MM.1S (cell line): Measurements from ENCODE around the gene EGFL7.

Experiments used
- DNase-seq: peaks from one replicate; pipeline ENCODE4 v3.0.0-alpha.2; 2015
- H2AFZ ChIP-seq: fragments of 300-600 bp; sonication (generic); 2 replicates; pipeline ENCODE4 v1.6.0; 2016; ENCODE audit warnings: antibody characterized with exemption, low read length
- H3F3A ChIP-seq: fragments of 300-600 bp; sonication (generic); 2 replicates; pipeline ENCODE4 v1.6.1; 2016; ENCODE audit warnings: mild to moderate bottlenecking, antibody characterized with exemption, low read length, moderate library complexity, mixed read lengths; ENCODE audit not compliant: insufficient read depth
- H3K27ac ChIP-seq: fragments of 300-600 bp; sonication (generic); 2 replicates; pipeline ENCODE4 v1.5.1; 2016; ENCODE audit warnings: mild to moderate bottlenecking, low read length
- H3K27me3 ChIP-seq: fragments of 300-600 bp; sonication (generic); replicated peaks from 2 replicates; pipeline ENCODE4 v1.6.0; 2016; ENCODE audit warnings: low read length; ENCODE audit not compliant: insufficient read depth
- H3K36me3 ChIP-seq: fragments of 300-600 bp; sonication (generic); replicated peaks from 2 replicates; pipeline ENCODE4 v1.6.1; 2016; ENCODE audit warnings: mild to moderate bottlenecking, low read length, mixed read lengths; ENCODE audit not compliant: insufficient read depth
- H3K4me1 ChIP-seq: fragments of 300-600 bp; sonication (generic); 2 replicates; pipeline ENCODE4 v1.6.1; 2016; ENCODE audit warnings: low read length, mixed read lengths
- H3K4me2 ChIP-seq: fragments of 300-600 bp; sonication (generic); 2 replicates; pipeline ENCODE4 v1.6.0; 2016; ENCODE audit warnings: low read depth, low read length
- H3K4me3 ChIP-seq: fragments of 300-600 bp; sonication (generic); 2 replicates; pipeline ENCODE4 v1.5.1; 2016; ENCODE audit warnings: low read length, mixed read lengths
- H3K79me2 ChIP-seq: fragments of 300-600 bp; sonication (generic); 2 replicates; pipeline ENCODE4 v1.6.1; 2016; ENCODE audit warnings: mixed run types, low read length, mixed read lengths
- H3K9ac ChIP-seq: fragments of 300-600 bp; sonication (generic); 2 replicates; pipeline ENCODE4 v1.6.1; 2016; ENCODE audit warnings: low read length, mixed read lengths
- H3K9me2 ChIP-seq: fragments of 300-600 bp; sonication (generic); replicated peaks from 2 replicates; pipeline ENCODE4 v1.6.1; 2016; ENCODE audit warnings: mild to moderate bottlenecking, low read length, mixed read lengths; ENCODE audit not compliant: insufficient read depth
- H3K9me3 ChIP-seq: fragments of 300-600 bp; sonication (generic); replicated peaks from 2 replicates; pipeline ENCODE4 v1.6.1; 2016; ENCODE audit warnings: mild to moderate bottlenecking, low read length, mixed read lengths; ENCODE audit not compliant: insufficient read depth
- H4K20me1 ChIP-seq: fragments of 300-600 bp; sonication (generic); 2 replicates; pipeline ENCODE4 v1.6.1; 2016; ENCODE audit warnings: mild to moderate bottlenecking, low read length, moderate library complexity, mixed read lengths; ENCODE audit not compliant: insufficient read depth
- EZH2 ChIP-seq: fragments of 300-600 bp; sonication (generic); optimal IDR thresholded peaks from 2 replicates; pipeline ENCODE3; 2017; ENCODE audit warnings: low read depth, mild to moderate bottlenecking, antibody characterized with exemption, low read length, mixed read lengths
- EZH2phosphoT487 ChIP-seq: fragments of 300-600 bp; sonication (generic); IDR thresholded peaks from 2 replicates; pipeline ENCODE4 v1.6.1; 2018; ENCODE audit warnings: antibody characterized with exemption, low read length
- TF ChIP-seq, protein P1 (sequence below): fragments of 300-600 bp; sonication (generic); IDR thresholded peaks from 2 replicates; pipeline ENCODE4 v1.5.1; 2016; ENCODE audit warnings: antibody characterized with exemption, low read length, mixed read lengths

EGFL7 gene

DNA sequence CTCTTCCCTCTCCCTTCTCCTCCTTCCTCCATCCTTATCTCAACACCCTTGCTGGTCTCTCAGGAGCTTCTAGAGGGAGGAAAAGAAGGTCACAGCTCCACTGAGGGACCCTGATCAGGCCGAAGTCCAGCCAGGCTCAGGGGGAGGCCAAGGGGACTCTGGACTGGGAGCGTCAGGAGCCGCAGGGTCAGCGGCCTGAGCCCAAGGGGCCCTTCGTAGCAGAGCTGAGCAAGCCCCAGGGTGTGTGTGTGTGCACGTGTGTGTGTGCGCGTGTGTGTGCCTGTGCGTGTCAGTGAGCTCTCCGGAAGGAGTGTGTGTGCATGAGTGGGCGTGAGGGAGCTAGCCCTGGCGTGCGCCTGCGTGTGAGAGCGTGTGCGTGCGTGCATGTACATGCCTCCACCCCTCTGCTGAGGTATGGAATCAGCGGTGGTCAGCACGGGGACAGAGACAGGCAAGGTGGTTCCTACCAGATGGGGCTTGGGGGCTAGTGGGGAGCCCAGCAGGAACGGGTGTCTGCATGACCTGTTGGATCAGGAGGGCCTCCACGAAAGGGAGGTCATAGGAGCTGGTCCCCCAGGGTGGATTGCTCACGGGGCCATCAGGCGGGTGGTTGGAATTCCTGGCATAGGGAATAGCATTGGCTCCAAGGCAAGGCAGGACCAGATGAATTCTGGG, 34.6 kb downstream of the EGFL7 start:
- no peaks in the 10 kb centered on the region for H3K9me3 ChIP-seq
- H3K4me3 ChIP-seq = no peak overlapping the region
- H3K4me1 ChIP-seq = peaks cover 4% of the 10 kb centered on the region; the same call in 1 of the 2 replicates
- H3K27ac ChIP-seq = no peak overlapping the region
- no peak for DNase-seq
- H4K20me1 ChIP-seq = no peaks in the 10 kb centered on the region
- TF ChIP-seq EZH2phosphoT487 (no peak), EZH2 (no peak)
- TF ChIP-seq, protein P1, sequence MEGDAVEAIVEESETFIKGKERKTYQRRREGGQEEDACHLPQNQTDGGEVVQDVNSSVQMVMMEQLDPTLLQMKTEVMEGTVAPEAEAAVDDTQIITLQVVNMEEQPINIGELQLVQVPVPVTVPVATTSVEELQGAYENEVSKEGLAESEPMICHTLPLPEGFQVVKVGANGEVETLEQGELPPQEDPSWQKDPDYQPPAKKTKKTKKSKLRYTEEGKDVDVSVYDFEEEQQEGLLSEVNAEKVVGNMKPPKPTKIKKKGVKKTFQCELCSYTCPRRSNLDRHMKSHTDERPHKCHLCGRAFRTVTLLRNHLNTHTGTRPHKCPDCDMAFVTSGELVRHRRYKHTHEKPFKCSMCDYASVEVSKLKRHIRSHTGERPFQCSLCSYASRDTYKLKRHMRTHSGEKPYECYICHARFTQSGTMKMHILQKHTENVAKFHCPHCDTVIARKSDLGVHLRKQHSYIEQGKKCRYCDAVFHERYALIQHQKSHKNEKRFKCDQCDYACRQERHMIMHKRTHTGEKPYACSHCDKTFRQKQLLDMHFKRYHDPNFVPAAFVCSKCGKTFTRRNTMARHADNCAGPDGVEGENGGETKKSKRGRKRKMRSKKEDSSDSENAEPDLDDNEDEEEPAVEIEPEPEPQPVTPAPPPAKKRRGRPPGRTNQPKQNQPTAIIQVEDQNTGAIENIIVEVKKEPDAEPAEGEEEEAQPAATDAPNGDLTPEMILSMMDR = no peak
- no peaks in the 10 kb centered on the region for H3K36me3 ChIP-seq
- no peak overlapping the region for H3K9ac ChIP-seq
- H3F3A ChIP-seq = no peaks in the 10 kb centered on the region
- H2AFZ ChIP-seq = no peak overlapping the region
- no peaks in the 10 kb centered on the region for H3K9me2 ChIP-seq
- no peak overlapping the region for H3K4me2 ChIP-seq
- peaks cover 89% of the 10 kb centered on the region for H3K27me3 ChIP-seq
- no peaks in the 10 kb centered on the region for H3K79me2 ChIP-seq

DNA sequence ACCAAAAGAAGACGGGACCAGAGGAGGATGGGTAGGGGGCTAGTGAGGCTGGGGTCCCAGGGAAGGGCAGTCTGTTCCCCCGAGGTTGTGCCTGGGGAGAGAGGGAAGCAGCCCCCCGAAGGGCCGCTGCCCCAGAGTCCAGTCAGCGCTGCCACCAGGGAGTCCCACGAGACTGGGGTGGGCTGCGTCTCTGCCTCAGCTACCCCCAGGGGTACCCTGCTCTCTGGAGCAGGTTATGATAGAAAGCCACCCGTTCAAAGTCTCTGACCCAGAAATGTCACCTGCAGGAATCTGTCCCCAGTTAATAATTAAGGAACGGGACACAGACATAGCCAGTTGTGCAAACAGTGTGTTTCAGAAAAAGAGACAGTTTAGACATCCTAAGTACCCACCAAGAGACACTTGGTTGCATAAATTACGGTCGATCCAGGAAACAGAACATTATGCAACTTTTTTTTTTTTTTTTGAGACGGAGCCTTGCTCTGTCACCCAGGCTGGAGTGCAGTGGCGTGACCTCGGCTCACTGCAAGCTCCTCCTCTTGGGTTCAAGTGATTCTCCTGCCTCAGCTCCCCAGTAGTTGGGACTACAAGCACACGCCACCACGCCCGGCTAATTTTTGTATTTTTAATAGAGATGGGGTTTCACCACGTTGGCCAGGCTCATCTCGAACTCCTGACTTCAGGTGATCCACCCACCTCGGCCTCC, 35.3 kb downstream of the EGFL7 start:
- Histone ChIP-seq H3K27ac (no peak overlapping the region), H3K4me2 (no peak overlapping the region), H3K27me3 (peaks cover 89% of the 10 kb centered on the region), H3K9ac (no peak overlapping the region), H3K79me2 (no peaks in the 10 kb centered on the region), H3K36me3 (no peaks in the 10 kb centered on the region), H3K9me3 (no peaks in the 10 kb centered on the region), H3F3A (no peaks in the 10 kb centered on the region), H3K9me2 (no peaks in the 10 kb centered on the region), H4K20me1 (no peaks in the 10 kb centered on the region), H3K4me1 (peaks cover 4% of the 10 kb centered on the region; the same call in 1 of the 2 replicates), H2AFZ (no peak overlapping the region), H3K4me3 (no peak overlapping the region)
- no peak for DNase-seq
- TF ChIP-seq EZH2 (no peak), EZH2phosphoT487 (no peak)
- TF ChIP-seq, protein P1 = no peak

DNA sequence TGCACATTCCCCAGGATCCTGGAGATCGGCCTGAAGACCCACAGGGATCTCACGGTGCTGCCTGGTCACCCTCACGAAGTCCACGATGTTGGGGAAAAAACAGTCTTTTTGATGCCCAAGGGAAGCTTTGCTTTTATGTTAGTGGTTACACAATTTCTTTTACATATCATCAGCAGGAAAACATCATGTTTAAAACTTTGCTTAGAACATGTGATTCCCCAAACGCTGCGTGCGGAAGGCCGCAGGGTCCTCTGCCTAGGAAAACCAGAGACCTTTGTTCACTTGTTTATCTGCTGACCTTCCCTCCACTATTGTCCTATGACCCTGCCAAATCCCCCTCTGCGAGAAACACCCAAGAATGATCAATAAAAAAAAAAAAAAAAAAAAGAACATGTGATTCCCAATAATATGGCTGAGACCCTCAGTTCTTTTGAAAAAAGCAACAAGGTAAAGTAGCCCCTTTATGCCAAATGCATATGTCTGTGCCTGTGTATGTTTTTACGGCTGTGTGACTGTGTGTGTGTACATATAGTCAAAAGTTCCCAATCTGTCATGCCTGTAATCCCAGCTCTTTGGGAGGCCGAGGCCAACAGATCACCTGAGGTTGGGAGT, 36.0 kb downstream of the EGFL7 start:
- Histone ChIP-seq H3K4me1 (peaks cover 7% of the 10 kb centered on the region; the same call in 1 of the 2 replicates), H3K27ac (no peak overlapping the region)

More for the DNA sequence above, 36.0 kb downstream of the EGFL7 start:
- H2AFZ ChIP-seq = no peak overlapping the region
- peaks cover 89% of the 10 kb centered on the region for H3K27me3 ChIP-seq
- no peak overlapping the region for H3K4me2 ChIP-seq
- no peaks in the 10 kb centered on the region for H3K9me2 ChIP-seq
- DNase-seq = no peak
- no peak overlapping the region for H3K9ac ChIP-seq
- H3K4me3 ChIP-seq = no peak overlapping the region
- H3K36me3 ChIP-seq = no peaks in the 10 kb centered on the region
- H3K9me3 ChIP-seq = no peaks in the 10 kb centered on the region
- no peaks in the 10 kb centered on the region for H3K79me2 ChIP-seq
- 0 out of 2 replicates have a peak, but pooled peaks cover 2% of the 10 kb centered on the region for H3F3A ChIP-seq
- TF ChIP-seq, protein P1 = no peak
- no peak for TF ChIP-seq EZH2
- TF ChIP-seq EZH2phosphoT487 = no peak
- H4K20me1 ChIP-seq = no peaks in the 10 kb centered on the region
